GM23338 (cell line): ENCODE measurements around the gene FAM217A. TPM values are rescaled to one million over a fixed set of nuclear protein-coding genes. Genes with fewer than 3 reads are reported as not detected.

Source experiments
- ATAC-seq: fragments of 200-7000 bp; cut with Tn5 transposase; 3 replicates; pipeline ENCODE4 v1.9.1; 2020
- DNase-seq: peaks from one replicate; pipeline ENCODE4 v3.0.0-alpha.2; 2015; ENCODE audit warnings: low spot score
- H2AFZ ChIP-seq: fragments of 200-600 bp; sonication (generic); 2 replicates; pipeline ENCODE4 v1.8.0; 2016; ENCODE audit warnings: antibody characterized with exemption, mild to moderate bottlenecking, moderate library complexity
- H3F3A ChIP-seq: fragments of 200-600 bp; sonication (generic); replicated peaks from 2 replicates; pipeline ENCODE4 v1.8.0; 2017; ENCODE audit warnings: antibody characterized with exemption, mixed run types, low read depth
- H3K27ac ChIP-seq: fragments of 200-600 bp; sonication (generic); 2 replicates; pipeline ENCODE4 v1.6.1; 2016; ENCODE audit warnings: low read depth
- H3K27me3 ChIP-seq: fragments of 200-600 bp; sonication (generic); 2 replicates; pipeline ENCODE4 v1.8.0; 2016; ENCODE audit warnings: mild to moderate bottlenecking, mixed run types, moderate library complexity; ENCODE audit not compliant: insufficient read depth
- H3K36me3 ChIP-seq: fragments of 200-600 bp; sonication (generic); 2 replicates; pipeline ENCODE4 v1.8.0; 2016; ENCODE audit warnings: mild to moderate bottlenecking; ENCODE audit not compliant: insufficient read depth
- H3K4me1 ChIP-seq: fragments of 200-600 bp; sonication (generic); 2 replicates; pipeline ENCODE4 v1.8.0; 2016; ENCODE audit warnings: mild to moderate bottlenecking, moderate library complexity; ENCODE audit not compliant: insufficient read depth
- H3K4me2 ChIP-seq: fragments of 200-600 bp; sonication (generic); 2 replicates; pipeline ENCODE4 v1.7.1; 2017; ENCODE audit warnings: mixed run types
- H3K4me3 ChIP-seq: fragments of 200-600 bp; sonication (generic); 2 replicates; pipeline ENCODE4 v1.6.1; 2016; ENCODE audit warnings: mixed run types
- H3K79me2 ChIP-seq: fragments of 200-600 bp; sonication (generic); replicated peaks from 2 replicates; pipeline ENCODE4 v1.8.0; 2017; ENCODE audit warnings: mild to moderate bottlenecking; ENCODE audit not compliant: insufficient read depth
- H3K9me2 ChIP-seq: fragments of 200-600 bp; sonication (generic); 2 replicates; pipeline ENCODE4 v1.8.0; 2017; ENCODE audit not compliant: insufficient read depth
- H4K20me1 ChIP-seq: fragments of 200-600 bp; sonication (generic); replicated peaks from 2 replicates; pipeline ENCODE4 v1.8.0; 2017; ENCODE audit warnings: mild to moderate bottlenecking; ENCODE audit not compliant: insufficient read depth
- H3K27ac Mint-ChIP-seq: 2 replicates; pipeline ENCODE4 v1.8.0; 2020; ENCODE audit warnings: inconsistent platforms, mild to moderate bottlenecking, moderate library complexity, mixed read lengths
- H3K27me3 Mint-ChIP-seq: 3 replicates; pipeline ENCODE4 v1.8.0; 2022; ENCODE audit warnings: low read depth, mild to moderate bottlenecking, moderate library complexity, mixed read lengths, inconsistent platforms; ENCODE audit not compliant: insufficient read depth, poor library complexity
- H3K36me3 Mint-ChIP-seq: 3 replicates; pipeline ENCODE4 v1.8.0; 2021; ENCODE audit warnings: low read depth, mild to moderate bottlenecking, inconsistent platforms, moderate library complexity, mixed read lengths
- H3K4me1 Mint-ChIP-seq: 3 replicates; pipeline ENCODE4 v1.8.0; 2020; ENCODE audit warnings: mild to moderate bottlenecking, inconsistent platforms, mixed read lengths
- H3K4me3 Mint-ChIP-seq: 3 replicates; pipeline ENCODE4 v1.8.0; 2021; ENCODE audit warnings: moderate library complexity, mild to moderate bottlenecking, inconsistent platforms, mixed read lengths
- H3K9me3 Mint-ChIP-seq: 3 replicates; pipeline ENCODE4 v1.8.0; 2020; ENCODE audit warnings: moderate library complexity, mild to moderate bottlenecking, inconsistent platforms, mixed read lengths
- CREB1 ChIP-seq: fragments of 250-450 bp; sonication (Bioruptor Pico); IDR thresholded peaks from 2 replicates; pipeline ENCODE4 v1.5.0; 2020; ENCODE audit warnings: low read depth, mild to moderate bottlenecking, moderate library complexity
- EZH2 ChIP-seq: fragments of 200-600 bp; sonication (generic); IDR thresholded peaks from one replicate; pipeline ENCODE4 v1.8.0; 2017; ENCODE audit warnings: antibody characterized with exemption, mild to moderate bottlenecking, low read depth; ENCODE audit not compliant: unreplicated experiment
- EZH2phosphoT487 ChIP-seq: fragments of 200-600 bp; sonication (generic); IDR thresholded peaks from one replicate; pipeline ENCODE4 v1.8.1; 2018; ENCODE audit warnings: antibody characterized with exemption; ENCODE audit not compliant: unreplicated experiment
- JUNB ChIP-seq: IDR thresholded peaks from one replicate; pipeline ENCODE4 v1.6.1; 2016; ENCODE audit warnings: antibody characterized with exemption; ENCODE audit not compliant: unreplicated experiment
- NANOG ChIP-seq: IDR thresholded peaks from 2 replicates; pipeline ENCODE4 v1.6.1; 2016; ENCODE audit warnings: antibody characterized with exemption, borderline replicate concordance
- POLR2AphosphoS5 ChIP-seq: IDR thresholded peaks from 2 replicates; pipeline ENCODE4 v1.6.1; 2016; ENCODE audit warnings: antibody characterized with exemption, low read depth
- STAT1 ChIP-seq: IDR thresholded peaks from one replicate; pipeline ENCODE4 v1.6.1; 2016; ENCODE audit warnings: antibody characterized with exemption; ENCODE audit not compliant: unreplicated experiment
- ZNF114 ChIP-seq: fragments of 250-450 bp; sonication (Bioruptor Pico); IDR thresholded peaks from 2 replicates; pipeline ENCODE4 v1.5.0; 2020; ENCODE audit warnings: mild to moderate bottlenecking, moderate library complexity
- ZNF331 ChIP-seq: fragments of 250-450 bp; sonication (Bioruptor Pico); IDR thresholded peaks from 2 replicates; pipeline ENCODE4 v1.5.0; 2020; ENCODE audit warnings: low read depth, mild to moderate bottlenecking, moderate library complexity
- ZNF462 ChIP-seq: fragments of 250-450 bp; sonication (Bioruptor Pico); IDR thresholded peaks from 2 replicates; pipeline ENCODE4 v1.5.0; 2020; ENCODE audit warnings: mild to moderate bottlenecking, moderate library complexity
- polyA plus RNA-seq: library from polyadenylated mRNA; unstranded; fragments of >200 nt; fragmentation: Nextera tagmentation; extraction: Ambion mirVana; gene quantifications from 2 replicates; pipeline ENCODE4 v1.2.1, GENCODE V29; 2016
- total RNA-seq: library from RNA; depleted of rRNA; stranded (reverse); fragments of >200 nt; shearing (Covaris generic); gene quantifications from 2 replicates; pipeline ENCODE4 v1.2.3, GENCODE V29; 2014
- TF ChIP-seq, protein P1 (sequence below): IDR thresholded peaks from 2 replicates; pipeline ENCODE4 v1.6.1; 2016; ENCODE audit warnings: antibody characterized with exemption
- TF ChIP-seq, protein P2 (sequence below), 2 experiments: fragments of 200-600 bp in 1 of 2; sonication (generic) in 1 of 2; conservative IDR thresholded peaks; 2 replicates each; pipeline versions ENCODE4 v1.5.1 to v1.6.1; 2016 to 2017; ENCODE audit warnings: antibody characterized with exemption in 2 of 2, low read depth in 2 of 2, mild to moderate bottlenecking in 2 of 2, moderate library complexity in 1 of 2
- TF ChIP-seq, protein P3 (sequence below): IDR thresholded peaks from one replicate; pipeline ENCODE4 v1.6.1; 2018; ENCODE audit warnings: antibody characterized with exemption; ENCODE audit not compliant: unreplicated experiment

Gene FAM217A
- total and polyA plus RNA-seq, 2 experiments from 2014 or later, result not detected

GRCh38 chr6:4093288-4093687 lies 14.4 kb upstream of the FAM217A start:
- H3K27ac Mint-ChIP-seq, result no peak overlapping the region
- DNase-seq (no peak), ATAC-seq (no peak)
- no peak overlapping the region for H3K4me3 ChIP-seq
- H3K4me3 Mint-ChIP-seq, result no peak overlapping the region
- H3K79me2 ChIP-seq, result no peaks in the 10 kb centered on the region
- H3K27me3 ChIP-seq, result no peaks in the 10 kb centered on the region
- no peak overlapping the region for H2AFZ ChIP-seq
- peaks cover 5% of the 10 kb centered on the region for H3K27me3 Mint-ChIP-seq
- TF ChIP-seq, protein P1, sequence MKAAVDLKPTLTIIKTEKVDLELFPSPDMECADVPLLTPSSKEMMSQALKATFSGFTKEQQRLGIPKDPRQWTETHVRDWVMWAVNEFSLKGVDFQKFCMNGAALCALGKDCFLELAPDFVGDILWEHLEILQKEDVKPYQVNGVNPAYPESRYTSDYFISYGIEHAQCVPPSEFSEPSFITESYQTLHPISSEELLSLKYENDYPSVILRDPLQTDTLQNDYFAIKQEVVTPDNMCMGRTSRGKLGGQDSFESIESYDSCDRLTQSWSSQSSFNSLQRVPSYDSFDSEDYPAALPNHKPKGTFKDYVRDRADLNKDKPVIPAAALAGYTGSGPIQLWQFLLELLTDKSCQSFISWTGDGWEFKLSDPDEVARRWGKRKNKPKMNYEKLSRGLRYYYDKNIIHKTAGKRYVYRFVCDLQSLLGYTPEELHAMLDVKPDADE, result no peak
- TF ChIP-seq POLR2AphosphoS5 (no peak), ZNF331 (CRISPR knock-in tag) (no peak), EZH2phosphoT487 (no peak), STAT1 (no peak), JUNB (no peak), ZNF114 (no peak), CREB1 (CRISPR knock-in tag) (no peak), ZNF462 (CRISPR knock-in tag) (no peak), EZH2 (no peak), NANOG (no peak)
- TF ChIP-seq, protein P2, sequence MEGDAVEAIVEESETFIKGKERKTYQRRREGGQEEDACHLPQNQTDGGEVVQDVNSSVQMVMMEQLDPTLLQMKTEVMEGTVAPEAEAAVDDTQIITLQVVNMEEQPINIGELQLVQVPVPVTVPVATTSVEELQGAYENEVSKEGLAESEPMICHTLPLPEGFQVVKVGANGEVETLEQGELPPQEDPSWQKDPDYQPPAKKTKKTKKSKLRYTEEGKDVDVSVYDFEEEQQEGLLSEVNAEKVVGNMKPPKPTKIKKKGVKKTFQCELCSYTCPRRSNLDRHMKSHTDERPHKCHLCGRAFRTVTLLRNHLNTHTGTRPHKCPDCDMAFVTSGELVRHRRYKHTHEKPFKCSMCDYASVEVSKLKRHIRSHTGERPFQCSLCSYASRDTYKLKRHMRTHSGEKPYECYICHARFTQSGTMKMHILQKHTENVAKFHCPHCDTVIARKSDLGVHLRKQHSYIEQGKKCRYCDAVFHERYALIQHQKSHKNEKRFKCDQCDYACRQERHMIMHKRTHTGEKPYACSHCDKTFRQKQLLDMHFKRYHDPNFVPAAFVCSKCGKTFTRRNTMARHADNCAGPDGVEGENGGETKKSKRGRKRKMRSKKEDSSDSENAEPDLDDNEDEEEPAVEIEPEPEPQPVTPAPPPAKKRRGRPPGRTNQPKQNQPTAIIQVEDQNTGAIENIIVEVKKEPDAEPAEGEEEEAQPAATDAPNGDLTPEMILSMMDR (conservative IDR thresholded peaks at IDR 0.05; ENCODE audit: low read depth in 2 of 2), result no peak
- TF ChIP-seq, protein P3, sequence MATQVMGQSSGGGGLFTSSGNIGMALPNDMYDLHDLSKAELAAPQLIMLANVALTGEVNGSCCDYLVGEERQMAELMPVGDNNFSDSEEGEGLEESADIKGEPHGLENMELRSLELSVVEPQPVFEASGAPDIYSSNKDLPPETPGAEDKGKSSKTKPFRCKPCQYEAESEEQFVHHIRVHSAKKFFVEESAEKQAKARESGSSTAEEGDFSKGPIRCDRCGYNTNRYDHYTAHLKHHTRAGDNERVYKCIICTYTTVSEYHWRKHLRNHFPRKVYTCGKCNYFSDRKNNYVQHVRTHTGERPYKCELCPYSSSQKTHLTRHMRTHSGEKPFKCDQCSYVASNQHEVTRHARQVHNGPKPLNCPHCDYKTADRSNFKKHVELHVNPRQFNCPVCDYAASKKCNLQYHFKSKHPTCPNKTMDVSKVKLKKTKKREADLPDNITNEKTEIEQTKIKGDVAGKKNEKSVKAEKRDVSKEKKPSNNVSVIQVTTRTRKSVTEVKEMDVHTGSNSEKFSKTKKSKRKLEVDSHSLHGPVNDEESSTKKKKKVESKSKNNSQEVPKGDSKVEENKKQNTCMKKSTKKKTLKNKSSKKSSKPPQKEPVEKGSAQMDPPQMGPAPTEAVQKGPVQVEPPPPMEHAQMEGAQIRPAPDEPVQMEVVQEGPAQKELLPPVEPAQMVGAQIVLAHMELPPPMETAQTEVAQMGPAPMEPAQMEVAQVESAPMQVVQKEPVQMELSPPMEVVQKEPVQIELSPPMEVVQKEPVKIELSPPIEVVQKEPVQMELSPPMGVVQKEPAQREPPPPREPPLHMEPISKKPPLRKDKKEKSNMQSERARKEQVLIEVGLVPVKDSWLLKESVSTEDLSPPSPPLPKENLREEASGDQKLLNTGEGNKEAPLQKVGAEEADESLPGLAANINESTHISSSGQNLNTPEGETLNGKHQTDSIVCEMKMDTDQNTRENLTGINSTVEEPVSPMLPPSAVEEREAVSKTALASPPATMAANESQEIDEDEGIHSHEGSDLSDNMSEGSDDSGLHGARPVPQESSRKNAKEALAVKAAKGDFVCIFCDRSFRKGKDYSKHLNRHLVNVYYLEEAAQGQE, result no peak
- H4K20me1 ChIP-seq, result no peaks in the 10 kb centered on the region
- no peaks in the 10 kb centered on the region for H3K4me1 ChIP-seq
- no peaks in the 10 kb centered on the region for H3K36me3 ChIP-seq
- H3K9me3 Mint-ChIP-seq, result no peaks in the 10 kb centered on the region
- H3K9me2 ChIP-seq, result no peaks in the 10 kb centered on the region
- no peaks in the 10 kb centered on the region for H3F3A ChIP-seq
- no peak overlapping the region for H3K4me2 ChIP-seq
- H3K36me3 Mint-ChIP-seq, result no peaks in the 10 kb centered on the region
- H3K27ac ChIP-seq, result no peak overlapping the region
- no peaks in the 10 kb centered on the region for H3K4me1 Mint-ChIP-seq
